ENCODE results near the gene DENND1A.

DNA sequence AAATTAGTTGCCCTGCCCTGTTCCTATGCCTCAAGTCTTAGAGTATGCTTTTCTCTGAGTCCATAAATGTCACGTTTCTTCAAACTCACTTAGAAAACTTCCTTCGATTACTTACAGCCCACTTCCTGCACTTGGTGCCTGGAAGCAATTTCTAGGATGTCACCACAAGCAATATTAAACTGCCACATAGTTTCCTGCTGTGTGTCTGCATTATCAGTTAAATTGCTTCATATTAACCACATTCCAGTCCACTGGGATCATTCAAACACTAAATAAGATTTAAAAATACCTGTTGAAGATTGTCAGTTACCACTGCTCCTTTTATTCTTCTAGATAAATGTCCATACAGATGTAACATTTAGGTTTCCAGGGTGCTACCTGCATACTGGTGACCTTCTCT lies 4.1 kb downstream of the DENND1A start:
- TF ChIP-seq, protein P1, sequence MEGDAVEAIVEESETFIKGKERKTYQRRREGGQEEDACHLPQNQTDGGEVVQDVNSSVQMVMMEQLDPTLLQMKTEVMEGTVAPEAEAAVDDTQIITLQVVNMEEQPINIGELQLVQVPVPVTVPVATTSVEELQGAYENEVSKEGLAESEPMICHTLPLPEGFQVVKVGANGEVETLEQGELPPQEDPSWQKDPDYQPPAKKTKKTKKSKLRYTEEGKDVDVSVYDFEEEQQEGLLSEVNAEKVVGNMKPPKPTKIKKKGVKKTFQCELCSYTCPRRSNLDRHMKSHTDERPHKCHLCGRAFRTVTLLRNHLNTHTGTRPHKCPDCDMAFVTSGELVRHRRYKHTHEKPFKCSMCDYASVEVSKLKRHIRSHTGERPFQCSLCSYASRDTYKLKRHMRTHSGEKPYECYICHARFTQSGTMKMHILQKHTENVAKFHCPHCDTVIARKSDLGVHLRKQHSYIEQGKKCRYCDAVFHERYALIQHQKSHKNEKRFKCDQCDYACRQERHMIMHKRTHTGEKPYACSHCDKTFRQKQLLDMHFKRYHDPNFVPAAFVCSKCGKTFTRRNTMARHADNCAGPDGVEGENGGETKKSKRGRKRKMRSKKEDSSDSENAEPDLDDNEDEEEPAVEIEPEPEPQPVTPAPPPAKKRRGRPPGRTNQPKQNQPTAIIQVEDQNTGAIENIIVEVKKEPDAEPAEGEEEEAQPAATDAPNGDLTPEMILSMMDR (IDR thresholded peaks at IDR 0.05): no peak
- no peak for TF ChIP-seq POLR2A (IDR thresholded peaks at IDR 0.05)

Data from right lobe of liver (tissue), 4 donors.